Muscle of leg (tissue), 11 donors: ENCODE results near the gene ZNF425. TPM values are rescaled to one million over a fixed set of nuclear protein-coding genes. Genes with fewer than 3 reads are reported as not detected.
"Not testable (repeated sequence)": the region's sequence is repeated elsewhere in the genome, so short reads cannot be mapped to it uniquely, and the experiment has no call there.

Experiments
- DNase-seq: peaks from one replicate; pipeline ENCODE4 v3.0.0; 2013
- H3K27ac ChIP-seq: one replicate; pipeline ENCODE4 v1.5.1; 2013; ENCODE audit warnings: mild to moderate bottlenecking, low read length, control low read depth
- H3K27me3 ChIP-seq: one replicate; pipeline ENCODE4 v1.6.1; 2013; ENCODE audit warnings: low read length; ENCODE audit not compliant: control insufficient read depth, insufficient read depth
- H3K36me3 ChIP-seq: one replicate; pipeline ENCODE4 v1.6.1; 2013; ENCODE audit warnings: low read length; ENCODE audit not compliant: control insufficient read depth, insufficient read depth
- H3K4me1 ChIP-seq: one replicate; pipeline ENCODE4 v1.6.1; 2013; ENCODE audit warnings: low read length; ENCODE audit not compliant: control insufficient read depth, insufficient read depth
- H3K4me3 ChIP-seq: one replicate; pipeline ENCODE4 v1.5.1; 2013; ENCODE audit warnings: low read length, control low read depth
- H3K9me3 ChIP-seq: replicated peaks from 2 replicates; pipeline ENCODE4 v1.6.1; 2013; ENCODE audit warnings: low read depth, low read length; ENCODE audit not compliant: control insufficient read depth
- WGBS: methylation state at CpG from one replicate; pipeline ENCODE4 v1.1.5; 2013; ENCODE audit warnings: missing lambda C conversion rate; ENCODE audit not compliant: insufficient coverage; 5-methylcytosine and 5-hydroxymethylcytosine counted together
- polyA plus RNA-seq, 8 donors: library from polyadenylated mRNA; unstranded; fragments of 120-200 nt; gene quantifications; one replicate each; pipeline versions ENCODE4 v1.2.1 to v1.2.3, GENCODE V29; 2013; ENCODE audit warnings: inconsistent platforms in 1 of 8, low replicate concordance in 1 of 8; ENCODE audit not compliant: insufficient read length in 8 of 8, insufficient read depth in 1 of 8
- total RNA-seq: library from RNA; stranded (reverse); fragments of 120-200 nt; gene quantifications from one replicate; pipeline ENCODE4 v1.2.4, GENCODE V29; 2013

The ZNF425 gene
- total and polyA plus RNA-seq, 9 donors = 3.4 to 4.9 (median 4.5) TPM

DNA sequence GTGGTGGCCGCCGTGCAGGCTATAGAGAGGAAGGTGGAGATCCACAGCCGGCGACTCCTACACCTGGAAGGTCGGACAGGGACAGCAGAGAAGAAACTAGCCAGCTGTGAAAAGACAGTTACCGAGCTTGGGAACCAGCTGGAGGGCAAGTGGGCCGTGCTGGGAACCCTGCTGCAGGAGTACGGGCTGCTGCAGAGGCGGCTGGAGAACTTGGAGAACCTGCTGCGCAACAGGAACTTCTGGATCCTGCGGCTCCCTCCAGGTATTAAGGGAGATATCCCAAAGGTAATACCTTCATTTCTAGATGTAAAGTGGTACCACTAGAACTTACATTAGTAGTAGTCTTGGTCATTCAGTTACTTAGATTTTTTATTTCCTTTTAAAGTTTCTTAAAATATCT lies 27.9 kb upstream of the ZNF425 start:
- DNase-seq = no peak
- Histone ChIP-seq H3K36me3 (peaks cover 25% of the 10 kb centered on the region), H3K4me3 (no peak overlapping the region), H3K9me3 (no peaks in the 10 kb centered on the region), H3K27ac (no peak overlapping the region), H3K27me3 (no peaks in the 10 kb centered on the region), H3K4me1 (peaks cover 4% of the 10 kb centered on the region)
- WGBS = 92% methylated on average over 5 of the region's 11 CpGs

DNA sequence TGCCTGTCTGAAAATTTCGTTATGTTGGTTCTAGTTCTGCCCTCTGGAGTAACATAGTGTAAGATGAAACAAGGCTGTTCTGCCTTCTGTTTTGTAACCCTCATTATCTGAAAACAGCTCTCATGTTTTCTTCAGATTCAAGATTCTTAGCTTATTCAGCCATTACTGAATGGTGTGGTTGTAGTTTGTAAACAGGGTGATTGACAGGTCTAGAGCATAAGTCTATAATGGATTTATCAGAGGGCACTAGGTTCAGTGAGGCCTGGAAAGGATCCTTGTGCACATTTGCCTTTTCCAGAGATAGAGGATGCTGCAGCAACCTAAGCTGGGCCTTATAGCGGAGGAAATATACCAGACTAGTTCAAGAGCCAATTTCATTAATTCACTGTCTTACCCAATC lies 27.2 kb upstream of the ZNF425 start:
- no peak for DNase-seq
- no peak overlapping the region for H3K27ac ChIP-seq
- no peaks in the 10 kb centered on the region for H3K27me3 ChIP-seq
- H3K36me3 ChIP-seq = peaks cover 24% of the 10 kb centered on the region
- no peak overlapping the region for H3K4me3 ChIP-seq
- H3K9me3 ChIP-seq = no peaks in the 10 kb centered on the region
- WGBS = no CpG with 5 or more reads among the region's 2 CpGs
- peaks cover 10% of the 10 kb centered on the region for H3K4me1 ChIP-seq

DNA sequence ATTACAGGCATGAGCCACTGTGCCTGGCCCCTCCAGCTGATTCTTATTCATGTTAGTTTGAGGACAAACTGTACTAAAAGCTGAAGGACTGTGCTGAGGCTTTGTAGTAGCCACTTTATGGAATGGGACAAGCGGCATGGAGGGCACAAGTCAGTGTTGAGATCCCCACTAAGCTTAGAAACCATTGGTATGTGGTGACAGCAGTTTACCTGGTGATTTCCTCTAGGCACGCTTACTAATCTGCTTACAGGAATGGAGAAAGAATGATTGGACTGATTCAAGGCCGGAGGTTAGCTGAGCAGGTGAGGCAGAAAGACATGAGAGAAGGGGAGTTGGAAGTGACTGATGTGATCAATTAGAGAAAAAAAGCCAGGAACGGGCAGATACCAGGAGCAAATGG lies 24.9 kb upstream of the ZNF425 start:
- Histone ChIP-seq H3K4me1 (peaks cover 22% of the 10 kb centered on the region), H3K27ac (no peak overlapping the region), H3K36me3 (peaks cover 11% of the 10 kb centered on the region), H3K9me3 (no peaks in the 10 kb centered on the region), H3K27me3 (no peaks in the 10 kb centered on the region), H3K4me3 (no peak overlapping the region)
- DNase-seq = no peak
- 68% methylated on average over 4 of the region's 4 CpGs for WGBS

DNA sequence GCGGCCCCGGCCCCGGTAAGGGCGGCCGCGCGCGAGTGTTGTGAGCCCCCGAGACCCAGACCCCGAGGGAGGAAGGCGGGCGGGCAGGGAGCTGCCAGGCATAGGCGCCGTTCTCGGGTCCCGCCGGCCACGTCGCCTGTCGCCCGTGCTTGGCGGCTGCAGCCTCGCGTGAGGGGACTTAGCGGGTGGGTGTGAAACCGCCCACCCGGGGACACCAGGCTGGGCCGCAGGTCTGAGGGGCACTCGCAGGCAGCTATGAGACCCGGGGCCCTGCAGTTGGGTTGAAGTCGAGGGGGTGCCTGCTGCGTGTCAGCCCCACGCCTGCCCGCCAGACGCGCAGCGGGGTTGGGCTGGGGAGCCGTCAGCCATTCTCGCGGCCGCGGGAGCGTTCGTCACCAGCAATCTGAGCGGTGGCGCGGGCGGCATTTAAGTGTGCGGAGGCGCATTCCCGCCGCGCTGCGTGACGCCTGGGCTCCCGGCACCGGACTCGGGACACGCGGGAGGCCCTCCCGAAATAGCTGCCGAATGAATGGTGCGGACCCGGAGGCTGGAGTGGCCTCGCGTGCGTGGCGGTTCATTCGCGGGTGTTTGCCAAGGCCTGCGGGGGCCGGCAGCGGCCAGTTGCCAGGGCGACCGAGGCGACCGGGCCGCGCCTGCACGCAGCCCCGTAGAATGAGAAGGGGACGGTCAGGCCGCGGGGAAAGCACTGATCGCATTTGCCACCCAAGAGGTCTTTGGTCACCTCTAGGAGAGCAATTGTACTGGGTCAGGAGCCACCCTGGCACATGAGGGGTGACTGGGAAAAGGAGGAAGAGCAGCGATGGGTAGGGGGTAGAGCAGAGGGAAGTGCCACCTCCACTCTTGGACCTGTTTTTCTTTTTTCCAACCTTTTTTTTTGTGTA lies 21.9 kb upstream of the ZNF425 start:
- Histone ChIP-seq H3K27ac (peak overlapping the region; percentile 83), H3K4me1 (peaks cover 22% of the 10 kb centered on the region), H3K9me3 (no peaks in the 10 kb centered on the region), H3K36me3 (no peaks in the 10 kb centered on the region), H3K4me3 (peak overlapping the region; percentile 74), H3K27me3 (no peaks in the 10 kb centered on the region)
- under 1% methylated on average over 85 of the region's 86 CpGs for WGBS
- DNase-seq = peak; percentile 62

DNA sequence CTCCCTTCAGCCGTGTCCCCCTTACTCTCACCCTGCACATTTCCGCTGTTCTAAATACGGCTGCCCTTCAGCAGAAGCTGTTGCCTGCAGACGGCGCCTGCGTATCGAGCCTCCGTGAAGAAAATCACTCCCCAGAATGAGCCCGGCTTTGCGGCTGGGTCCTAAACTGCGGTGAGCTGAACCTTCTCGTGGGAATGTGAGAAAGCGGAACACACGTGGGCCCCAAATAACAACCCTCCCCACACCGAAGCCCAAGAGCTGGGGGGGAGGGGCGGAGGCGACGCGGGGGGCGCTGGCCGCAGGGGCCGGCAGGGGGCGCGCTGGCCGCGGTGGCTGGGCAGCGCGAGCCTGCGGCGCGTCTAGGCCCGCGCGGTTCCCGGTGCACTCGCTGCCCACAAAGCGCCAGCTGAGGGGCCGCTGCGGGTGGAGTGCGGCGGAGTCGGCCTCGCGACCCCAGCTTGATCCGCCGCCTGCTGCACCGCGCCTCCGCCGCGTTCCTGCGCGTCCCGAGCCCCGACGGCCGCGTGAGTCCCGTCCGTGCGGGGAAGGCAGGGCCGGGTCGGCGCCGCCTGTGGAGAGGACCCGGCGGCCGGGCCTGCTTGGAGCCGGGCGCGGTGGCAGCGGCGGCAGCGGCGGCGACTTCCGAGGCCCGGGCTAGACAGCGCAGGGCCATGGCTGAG lies 21.1 kb upstream of the ZNF425 start, which contains the start of gene ZNF398:
Gene ZNF398, plus strand, starts transcription at position 382 of the 680 bp plus-strand sequence. Its CDS starts 290 bp downstream, at position 672.
- under 1% methylated on average over 70 of the region's 79 CpGs for WGBS
- Histone ChIP-seq H3K4me1 (peaks cover 22% of the 10 kb centered on the region), H3K36me3 (no peaks in the 10 kb centered on the region), H3K9me3 (no peaks in the 10 kb centered on the region), H3K27me3 (no peaks in the 10 kb centered on the region), H3K4me3 (peak within 1 kb of the TSS; percentile 74), H3K27ac (peak within 1 kb of the TSS; percentile 92)
- peak; percentile 91 for DNase-seq

DNA sequence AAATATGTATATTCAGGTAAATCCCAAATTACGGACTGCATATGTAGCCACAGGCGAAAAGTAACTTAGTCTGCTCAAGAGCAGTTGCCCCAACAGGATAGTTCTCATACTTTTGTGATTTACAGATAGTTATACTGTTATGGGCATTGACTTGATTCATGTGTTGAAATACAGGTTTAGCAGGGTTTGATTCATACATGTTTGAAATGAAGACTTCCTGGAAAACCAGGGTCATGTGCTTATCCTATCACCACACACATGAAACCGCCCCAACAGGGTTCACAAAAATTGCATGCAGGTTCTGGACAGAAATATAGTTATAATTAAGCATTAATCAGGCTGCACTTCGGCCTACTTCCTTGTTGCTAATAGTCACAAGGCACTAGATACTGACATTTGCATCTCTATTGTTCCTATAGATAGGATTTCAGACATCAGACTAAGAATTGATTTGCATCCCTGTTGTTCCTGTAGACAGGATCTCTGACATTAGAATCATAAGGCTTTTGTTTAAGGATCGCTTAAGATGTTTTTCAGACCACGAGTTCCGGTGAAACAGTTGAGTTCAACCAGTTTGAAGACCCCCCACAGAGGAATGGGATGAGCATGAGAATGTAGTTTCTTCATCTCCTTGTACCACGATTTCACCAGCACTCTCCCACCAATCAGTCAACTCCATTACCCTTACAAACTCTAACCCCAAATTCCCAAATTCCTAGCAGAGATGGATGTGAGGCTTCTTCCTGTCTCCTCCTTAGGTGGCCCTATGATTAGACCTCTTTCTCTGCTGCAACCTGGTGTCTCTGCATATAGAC lies 19.1 kb upstream of the ZNF425 start:
- H3K27me3 ChIP-seq = no peaks in the 10 kb centered on the region
- no peaks in the 10 kb centered on the region for H3K36me3 ChIP-seq
- H3K4me3 ChIP-seq = no peak overlapping the region
- DNase-seq = no peak
- peaks cover 22% of the 10 kb centered on the region for H3K4me1 ChIP-seq
- no peak overlapping the region for H3K27ac ChIP-seq
- WGBS = no CpG with 5 or more reads among the region's 8 CpGs
- H3K9me3 ChIP-seq = no peaks in the 10 kb centered on the region

DNA sequence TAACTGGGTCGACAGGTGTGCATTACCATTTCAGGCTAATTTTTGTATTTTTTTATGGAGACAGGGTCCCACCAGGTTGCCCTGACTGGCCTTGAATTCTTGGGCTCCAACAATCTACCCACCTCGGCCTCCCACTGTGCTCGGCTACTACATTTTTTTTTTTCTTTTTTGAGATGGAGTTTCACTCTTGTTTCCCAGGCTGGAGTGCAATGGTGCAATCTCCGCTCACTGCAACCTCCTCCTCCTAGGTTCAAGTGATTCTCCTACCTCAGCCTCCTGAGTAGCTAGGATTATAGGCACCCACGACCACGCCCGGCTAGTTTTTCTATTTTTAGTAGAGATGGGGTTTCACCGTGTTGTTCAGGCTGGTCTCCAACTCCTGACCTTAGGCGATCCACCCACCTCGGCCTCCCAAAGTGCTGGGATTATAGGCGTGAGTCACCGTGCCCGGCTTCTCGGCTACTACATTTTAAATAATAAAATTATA lies 18.4 kb upstream of the ZNF425 start:
- DNase-seq, H3K4me3 ChIP-seq, H3K27ac ChIP-seq, H3K9me3 ChIP-seq, H3K36me3 ChIP-seq, H3K27me3 ChIP-seq: not testable (repeated sequence)
- H3K4me1 ChIP-seq = peaks cover 20% of the 10 kb centered on the region
- WGBS = 85% methylated on average over 2 of the region's 14 CpGs

DNA sequence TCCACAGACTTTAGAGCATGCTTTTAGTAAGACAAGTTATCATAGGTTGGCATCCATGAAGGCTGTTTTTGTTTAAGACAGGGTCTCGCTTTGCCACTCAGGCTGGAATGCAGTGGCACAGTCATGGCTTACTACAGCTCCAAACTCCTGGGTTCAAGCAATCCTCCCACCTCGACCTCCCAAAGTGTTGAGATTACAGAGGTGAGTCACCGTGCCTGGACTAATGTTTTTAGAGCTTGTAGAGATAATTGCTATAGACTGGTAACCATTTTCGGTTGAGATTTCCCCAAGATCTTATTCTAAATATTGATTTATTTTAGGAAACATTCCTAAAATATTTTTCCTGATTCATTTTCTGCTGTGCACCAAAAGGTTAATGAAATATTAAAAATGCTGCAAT lies 15.8 kb upstream of the ZNF425 start:
- Histone ChIP-seq H3K9me3 (no peaks in the 10 kb centered on the region), H3K36me3 (no peaks in the 10 kb centered on the region), H3K27ac (no peak overlapping the region), H3K27me3 (no peaks in the 10 kb centered on the region), H3K4me3 (no peak overlapping the region), H3K4me1 (peaks cover 9% of the 10 kb centered on the region)
- no peak for DNase-seq
- no CpG with 5 or more reads among the region's 4 CpGs for WGBS

DNA sequence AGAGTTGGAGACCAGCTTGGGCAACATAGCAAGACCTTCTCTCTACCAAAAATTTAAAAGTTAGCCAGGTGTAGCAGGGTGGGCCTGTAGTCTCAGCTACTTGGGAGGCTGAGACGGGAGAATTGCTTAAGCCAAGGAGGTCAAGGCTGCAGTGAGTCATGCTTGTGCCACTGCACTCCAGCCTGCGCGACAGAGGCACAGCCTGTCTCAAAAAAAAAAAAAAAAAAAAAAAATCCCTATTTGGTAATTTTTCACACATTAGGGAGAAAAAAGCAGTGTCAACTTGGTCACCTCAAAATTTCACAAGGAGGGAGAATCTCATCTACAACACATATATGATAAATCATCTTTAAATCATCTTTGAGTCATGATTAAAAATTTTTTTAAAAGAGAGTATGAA lies 14.7 kb upstream of the ZNF425 start:
- no peaks in the 10 kb centered on the region for H3K4me1 ChIP-seq
- no peak overlapping the region for H3K4me3 ChIP-seq
- H3K9me3 ChIP-seq = no peaks in the 10 kb centered on the region
- WGBS = 100% methylated on average over 1 of the region's 3 CpGs
- H3K27me3 ChIP-seq = no peaks in the 10 kb centered on the region
- H3K27ac ChIP-seq = no peak overlapping the region
- DNase-seq = no peak
- H3K36me3 ChIP-seq = no peaks in the 10 kb centered on the region
